GM21423 (cell line): ENCODE measurements around the gene KIF20A.
"Not testable (repeated sequence)": the region's sequence is repeated elsewhere in the genome, so short reads cannot be mapped to it uniquely, and the experiment has no call there.

Experiments
- ATAC-seq: cut with Tn5 transposase; IDR thresholded peaks from one replicate; pipeline ENCODE4 v1.9.1; 2021; ENCODE audit warnings: mild to moderate bottlenecking, moderate library complexity; ENCODE audit not compliant: unreplicated experiment

Gene KIF20A

DNA sequence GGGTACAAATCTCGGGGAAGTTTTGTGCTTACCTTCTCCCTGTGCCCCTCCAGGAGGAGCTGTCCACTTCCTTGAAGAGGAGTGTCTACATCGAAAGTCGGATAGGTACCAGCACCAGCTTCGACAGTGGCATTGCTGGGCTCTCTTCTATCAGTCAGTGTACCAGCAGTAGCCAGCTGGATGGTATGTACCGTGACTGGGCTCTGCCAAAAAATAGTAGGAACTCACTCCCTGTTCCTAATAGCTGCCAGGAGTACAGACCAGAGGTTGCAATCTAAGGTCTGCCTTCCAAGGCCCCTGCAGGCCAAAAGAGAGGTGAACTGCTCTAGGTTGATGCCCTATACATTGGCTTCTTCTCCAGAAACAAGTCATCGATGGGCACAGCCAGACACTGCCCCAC, 3.9 kb downstream of the KIF20A start:
- no peak for ATAC-seq

DNA sequence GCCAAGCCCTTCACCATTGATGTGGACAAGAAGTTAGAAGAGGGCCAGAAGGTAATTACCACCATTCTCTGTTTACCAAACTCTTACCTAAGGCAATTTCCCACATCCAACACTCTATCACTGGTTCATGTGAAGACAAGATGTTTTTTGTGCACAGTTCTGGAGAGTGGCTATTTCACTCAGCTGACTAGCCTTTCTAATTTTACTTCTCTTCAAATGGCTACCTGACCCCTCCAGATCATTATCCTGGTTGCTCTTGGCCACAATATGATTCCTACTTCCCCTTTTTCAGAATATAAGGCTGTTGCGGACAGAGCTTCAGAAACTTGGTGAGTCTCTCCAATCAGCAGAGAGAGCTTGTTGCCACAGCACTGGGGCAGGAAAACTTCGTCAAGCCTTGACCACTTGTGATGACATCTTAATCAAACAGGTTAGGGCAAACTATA, 7.1 kb downstream of the KIF20A start:
- no peak for ATAC-seq

GRCh38 chr5:138188626-138189025, 9.7 kb downstream of the KIF20A start:
- no peak for ATAC-seq

GRCh38 chr5:138192826-138193225, 13.9 kb downstream of the KIF20A start:
- ATAC-seq, result no peak

GRCh38 chr5:138193859-138194258, 14.9 kb downstream of the KIF20A start:
- not testable (repeated sequence) for ATAC-seq

- no peak for ATAC-seq
Measured at GRCh38 chr5:138210985-138211384, 32.1 kb downstream of the KIF20A start.

DNA sequence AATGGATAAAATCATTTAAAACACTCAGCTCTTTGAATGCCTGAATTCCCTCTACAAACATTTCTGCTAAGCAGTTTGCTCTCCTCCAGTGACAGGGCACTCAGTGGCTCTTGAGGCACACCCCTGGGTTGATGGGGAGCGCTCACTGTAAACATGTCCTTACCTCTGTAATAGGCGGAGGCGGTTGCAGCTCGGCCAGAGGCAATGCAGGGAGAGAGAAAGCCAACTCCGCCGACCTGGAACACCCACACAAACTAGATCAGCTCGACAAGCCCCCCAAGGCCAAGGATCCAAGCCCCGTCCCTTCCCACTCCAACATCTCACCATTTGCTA, 33.9 kb downstream of the KIF20A start:
- peak; percentile 7 for ATAC-seq

DNA sequence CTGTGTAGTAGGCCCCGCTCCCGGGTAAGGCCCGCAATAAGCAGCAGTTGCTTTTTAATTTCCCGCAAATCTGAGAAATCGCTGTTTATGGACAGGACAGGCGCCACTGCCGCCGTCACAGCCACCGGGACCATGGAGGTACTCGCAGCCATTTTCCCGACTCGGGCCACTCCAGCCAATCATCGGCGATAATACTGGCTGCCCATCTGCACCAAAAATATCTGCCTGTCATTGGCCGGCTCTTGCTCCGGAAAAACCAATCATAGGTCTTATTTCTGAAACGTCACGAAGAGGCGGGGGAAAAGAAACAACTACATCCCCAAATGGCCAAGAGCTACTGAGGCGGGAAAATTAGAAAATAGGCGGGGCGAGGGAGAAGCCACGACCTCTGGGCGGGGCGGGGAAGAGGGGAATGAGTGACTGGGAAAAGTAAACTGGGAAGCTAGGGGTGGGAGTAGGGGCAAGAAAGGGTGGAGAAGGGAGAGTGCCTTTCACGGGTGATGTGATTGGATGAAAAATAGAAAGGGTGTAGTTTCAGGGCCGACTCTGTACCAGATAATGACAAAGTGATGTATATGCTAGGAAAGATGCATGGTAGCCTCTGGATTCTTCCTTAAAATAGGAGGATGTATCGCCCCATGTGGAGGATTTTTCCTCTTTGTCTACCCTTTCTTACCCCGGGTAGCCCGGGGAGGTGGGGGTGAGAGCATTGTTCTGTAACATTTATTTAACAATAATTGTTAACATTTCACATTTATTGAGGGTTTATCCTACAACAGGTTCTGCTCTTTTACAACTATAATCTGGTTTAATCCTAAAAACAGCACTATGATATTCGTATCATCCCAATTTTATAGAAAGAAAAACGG, 34.5 kb downstream of the KIF20A start, which contains the start of gene CDC23:
TSS of gene CDC23 (minus strand) at position 163 of the 869 bp plus-strand sequence. CDS start at position 152, 11 bp downstream.
- peak; percentile 98 for ATAC-seq

DNA sequence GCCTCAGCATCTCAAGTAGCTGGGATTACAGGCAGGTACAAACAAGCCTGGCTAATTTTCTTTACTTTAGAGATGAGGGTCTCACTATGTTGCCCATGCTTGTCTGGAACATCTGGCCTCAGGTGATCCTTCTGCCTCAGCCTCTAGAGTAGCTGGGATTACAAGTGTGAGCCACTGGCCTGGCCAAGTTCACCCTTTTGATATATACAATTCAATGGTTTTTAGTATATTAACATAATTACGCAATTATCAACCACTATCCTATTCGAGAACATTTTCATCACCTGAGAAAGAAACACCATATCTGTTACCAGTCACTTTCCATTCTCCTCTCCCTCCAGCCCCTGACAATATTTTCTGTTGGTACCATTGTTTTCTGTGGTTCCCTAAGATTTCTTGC, 37.9 kb downstream of the KIF20A start:
- ATAC-seq, result no peak

DNA sequence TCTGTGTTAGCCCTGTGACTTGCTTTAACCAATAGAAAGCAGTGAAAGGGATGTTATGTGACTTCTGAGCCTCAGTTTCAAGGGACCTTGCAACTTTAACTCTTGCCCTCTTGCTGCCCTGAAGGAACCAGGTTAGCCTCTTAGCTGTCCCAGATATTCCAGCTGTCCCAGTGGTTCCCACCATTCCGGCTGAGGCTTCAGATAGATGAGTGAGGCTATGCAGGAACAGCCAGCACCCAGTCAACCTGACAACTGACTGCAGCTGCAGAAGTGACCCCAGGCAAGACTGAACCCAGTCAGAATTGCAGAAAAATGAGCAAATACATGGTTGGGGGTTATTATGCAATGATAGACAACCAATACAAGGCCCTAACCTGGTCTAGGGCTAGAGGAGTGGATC, 44.6 kb downstream of the KIF20A start:
- ATAC-seq, result no peak

DNA sequence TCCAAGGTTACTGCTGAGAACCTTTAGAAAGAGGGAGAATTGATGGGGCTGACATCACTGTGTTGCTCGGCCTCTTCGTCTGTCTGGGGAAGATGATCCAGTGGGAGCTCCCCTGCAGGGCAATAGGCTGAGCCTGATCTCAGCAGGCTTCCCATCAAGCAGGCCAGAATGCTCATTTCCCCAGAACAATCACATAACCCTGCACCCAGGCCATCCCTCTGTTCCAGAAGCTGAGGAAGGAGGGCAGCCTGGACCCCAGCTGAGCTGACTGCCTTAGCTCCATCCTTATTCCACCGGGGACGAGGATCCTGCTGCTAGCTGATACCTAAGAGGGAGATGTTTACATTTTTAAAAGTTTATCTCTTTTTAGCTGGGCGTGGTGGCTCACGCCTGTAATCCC, 45.8 kb downstream of the KIF20A start:
- no peak for ATAC-seq

GRCh38 chr5:138226910-138227309, 48.0 kb downstream of the KIF20A start:
- ATAC-seq, result no peak

GRCh38 chr5:138229387-138229786, 50.5 kb downstream of the KIF20A start:
- ATAC-seq, result no peak

- no peak for ATAC-seq
Measured at GRCh38 chr5:138230261-138230660, 51.3 kb downstream of the KIF20A start.

GRCh38 chr5:138230981-138231589, 52.2 kb downstream of the KIF20A start:
- ATAC-seq, result no peak

DNA sequence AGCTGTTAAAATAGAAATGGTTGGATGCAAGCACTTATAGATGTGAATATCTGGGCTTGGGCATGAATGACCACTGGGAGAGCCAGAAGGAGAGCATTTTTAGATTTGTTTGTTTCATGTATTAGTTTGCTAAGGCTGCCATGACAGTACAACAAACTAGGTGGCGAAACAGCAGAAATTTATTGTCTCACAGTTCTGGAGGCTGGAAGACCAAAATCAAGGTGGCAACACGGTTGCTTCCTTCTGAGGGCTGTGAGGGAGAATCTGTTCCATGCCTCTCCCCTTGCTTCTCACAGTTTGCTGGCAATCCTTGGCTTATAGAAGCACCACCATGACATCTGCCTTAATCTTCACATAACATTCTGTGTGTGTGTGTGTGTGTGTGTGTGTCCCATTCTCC, 54.4 kb downstream of the KIF20A start:
- no peak for ATAC-seq

DNA sequence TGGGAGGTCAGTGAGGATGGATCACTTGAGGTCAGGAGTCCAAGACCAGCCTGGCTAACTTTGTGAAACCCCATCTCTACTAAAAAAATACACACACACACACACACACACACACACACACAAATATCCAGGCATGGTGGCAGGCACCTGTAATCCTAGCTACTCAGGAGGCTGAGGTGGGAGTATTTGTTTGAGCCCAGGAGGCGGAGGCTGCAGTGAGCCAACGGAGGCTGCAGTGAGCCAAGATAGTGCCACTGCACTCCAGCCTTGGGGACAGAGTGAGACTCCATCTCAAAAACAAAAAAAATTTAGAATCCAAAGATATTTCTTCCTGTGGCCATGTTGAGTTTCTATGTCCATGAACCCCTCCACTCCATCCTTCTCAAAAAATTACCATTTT, 55.7 kb downstream of the KIF20A start:
- no peak for ATAC-seq
